Measurements from ENCODE around the gene RUVBL2.
"Not testable (repeated sequence)": the region's sequence is repeated elsewhere in the genome, so short reads cannot be mapped to it uniquely, and the experiment has no call there.

Gene RUVBL2

GRCh38 chr19:49018388-49019241 is 24.9 kb downstream of the RUVBL2 start:
- not testable (repeated sequence) for DNase-seq

GRCh38 chr19:49019242-49019932 is 25.7 kb downstream of the RUVBL2 start:
- DNase-seq: peak; percentile 50 to 70

DNA sequence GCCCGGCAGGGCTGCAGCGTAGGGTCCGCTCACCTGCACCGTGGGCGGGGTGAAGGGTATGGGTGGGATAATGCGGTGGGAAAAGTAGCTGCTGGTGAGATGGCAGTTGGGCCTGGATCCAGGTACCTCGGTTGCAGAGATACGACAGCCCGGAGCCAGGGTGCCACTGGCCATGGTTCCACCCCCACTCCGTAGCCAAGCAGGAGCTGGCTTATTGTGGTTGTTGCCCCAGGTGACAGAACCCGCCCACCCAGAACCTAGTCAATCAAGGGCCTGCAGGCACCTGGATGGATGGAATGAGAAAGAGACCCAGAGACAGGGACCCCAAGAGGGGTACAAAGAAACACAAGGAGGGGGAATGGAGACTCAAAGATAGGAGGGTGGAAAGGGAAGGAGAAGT is 26.7 kb downstream of the RUVBL2 start:
- DNase-seq: no peak

- no peak for DNase-seq
Observed at GRCh38 chr19:49020931-49021895, 27.5 kb downstream of the RUVBL2 start.

DNA sequence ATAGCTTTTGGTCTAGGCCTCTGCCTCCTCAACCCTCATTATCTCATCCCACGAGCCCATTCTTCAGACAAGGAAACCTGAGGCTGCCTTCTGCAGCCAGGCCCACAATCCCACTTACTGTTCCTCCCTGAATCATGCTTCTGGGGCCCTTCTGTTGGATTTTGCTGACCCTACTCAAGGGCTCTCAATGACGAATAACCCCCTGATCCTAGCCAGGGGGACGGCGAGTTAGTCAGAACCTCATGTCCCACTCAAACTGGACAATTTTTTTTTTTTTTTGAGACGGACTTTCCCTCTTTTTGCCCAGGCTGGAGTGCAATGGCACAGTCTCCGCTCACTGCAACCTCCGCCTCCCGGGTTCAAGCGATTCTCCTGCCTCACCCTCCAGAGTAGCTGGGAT is 28.4 kb downstream of the RUVBL2 start:
- DNase-seq: no peak

- DNase-seq: not testable (repeated sequence)
Observed at GRCh38 chr19:49024233-49024632, 30.5 kb downstream of the RUVBL2 start, which contains the start of gene CGB3. Gene CGB3, minus strand, starts transcription at chr19:49024333. Its CDS starts 362 bp downstream, at chr19:49023971.

- not testable (repeated sequence) for DNase-seq
Observed at GRCh38 chr19:49025088-49025487, 31.4 kb downstream of the RUVBL2 start.

- not testable (repeated sequence) for DNase-seq
Observed at GRCh38 chr19:49025599-49025998, 31.9 kb downstream of the RUVBL2 start.

DNA sequence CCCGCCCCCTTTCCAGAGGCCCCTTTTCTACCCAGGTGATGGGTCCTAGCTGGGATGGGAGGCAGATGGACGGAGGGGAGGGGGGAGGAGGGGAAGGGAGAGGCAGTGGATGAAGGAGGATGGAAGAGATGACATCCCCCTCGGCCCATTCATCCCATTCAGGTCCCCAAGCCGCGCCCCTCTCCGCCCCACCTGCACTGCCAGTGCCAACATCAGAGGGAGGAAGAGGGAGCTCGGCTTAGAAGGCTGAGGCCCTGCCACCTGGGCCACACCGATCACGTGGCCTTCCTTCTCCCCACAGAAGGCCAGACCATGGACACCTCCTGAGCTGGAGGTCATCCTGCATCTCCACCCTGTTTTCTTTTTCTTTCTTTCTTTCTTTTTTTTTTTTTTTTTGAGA is 35.0 kb downstream of the RUVBL2 start:
- not testable (repeated sequence) for DNase-seq

DNA sequence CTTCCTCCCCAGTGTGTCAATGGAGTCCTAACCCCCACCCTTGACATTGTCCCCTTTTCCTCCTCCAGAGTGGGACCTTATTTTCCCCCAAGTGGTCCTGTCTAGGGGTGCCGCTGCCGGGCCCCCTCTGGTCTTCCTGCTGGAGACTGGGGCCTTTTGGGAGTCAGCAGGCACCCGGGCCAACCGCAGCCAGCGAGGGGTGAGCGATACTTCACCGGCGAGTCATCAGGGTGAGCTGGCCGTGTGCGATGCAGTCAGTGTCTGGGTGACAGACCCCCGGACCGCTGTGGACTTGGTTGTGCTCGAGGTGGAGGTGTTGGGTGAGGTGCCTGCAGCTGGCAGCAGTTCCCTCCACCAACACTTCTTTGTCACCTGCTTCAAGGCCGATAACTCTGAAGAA is 36.1 kb downstream of the RUVBL2 start:
- not testable (repeated sequence) for DNase-seq

DNA sequence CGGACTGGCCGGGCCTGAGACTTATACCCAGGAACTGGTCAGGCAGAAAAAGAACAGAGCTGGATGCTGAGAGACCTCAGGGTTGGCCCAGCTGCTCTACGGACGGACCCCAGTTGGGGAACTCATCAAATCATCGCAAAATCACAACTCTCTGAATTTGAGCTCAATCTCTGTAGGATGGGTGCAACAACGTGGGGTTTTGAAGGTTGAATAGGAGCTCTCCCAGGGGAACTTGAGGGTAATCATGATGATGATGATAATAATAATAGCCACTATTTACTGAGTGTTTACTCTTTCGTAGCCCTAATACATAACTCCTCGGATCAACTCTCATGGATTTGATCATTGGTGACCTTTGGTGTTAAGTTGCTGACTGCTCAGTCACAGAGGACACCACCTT is 36.6 kb downstream of the RUVBL2 start:
- DNase-seq: not testable (repeated sequence)

- DNase-seq: not testable (repeated sequence)
Observed at GRCh38 chr19:49031642-49032301, 38.1 kb downstream of the RUVBL2 start, which contains the start of gene CGB2. Gene CGB2, plus strand, starts transcription at chr19:49031890. Its CDS starts 206 bp downstream, at chr19:49032096.

DNA sequence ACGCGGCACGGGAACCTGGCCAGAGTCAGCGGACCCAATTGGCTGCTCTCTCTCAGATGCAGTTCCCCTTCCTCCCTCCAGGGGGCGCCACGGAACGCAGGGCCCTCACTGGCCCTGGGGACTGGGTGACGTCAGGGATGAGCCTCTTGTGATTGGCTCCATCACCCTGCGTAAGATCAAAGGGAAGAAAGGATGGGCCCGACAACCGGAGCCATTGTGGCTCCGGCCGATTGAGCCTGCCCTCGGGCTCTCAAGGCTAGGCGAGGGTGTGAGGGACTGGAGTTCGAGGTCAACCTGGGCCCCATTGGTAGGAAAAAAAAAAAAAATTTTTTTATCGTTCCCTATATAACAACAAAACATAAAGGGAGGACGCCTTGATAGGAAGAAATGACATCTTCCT is 43.1 kb downstream of the RUVBL2 start, which contains the start of gene CGB1:
TSS of gene CGB1 (minus strand) at position 81 of the 400 bp plus-strand sequence. CDS start 184 bp downstream, outside the sequence.
- DNase-seq: not testable (repeated sequence)

- DNase-seq: not testable (repeated sequence)
Observed at GRCh38 chr19:49038111-49038510, 44.4 kb downstream of the RUVBL2 start.

- DNase-seq: not testable (repeated sequence)
Observed at GRCh38 chr19:49038557-49039276, 45.0 kb downstream of the RUVBL2 start.

DNA sequence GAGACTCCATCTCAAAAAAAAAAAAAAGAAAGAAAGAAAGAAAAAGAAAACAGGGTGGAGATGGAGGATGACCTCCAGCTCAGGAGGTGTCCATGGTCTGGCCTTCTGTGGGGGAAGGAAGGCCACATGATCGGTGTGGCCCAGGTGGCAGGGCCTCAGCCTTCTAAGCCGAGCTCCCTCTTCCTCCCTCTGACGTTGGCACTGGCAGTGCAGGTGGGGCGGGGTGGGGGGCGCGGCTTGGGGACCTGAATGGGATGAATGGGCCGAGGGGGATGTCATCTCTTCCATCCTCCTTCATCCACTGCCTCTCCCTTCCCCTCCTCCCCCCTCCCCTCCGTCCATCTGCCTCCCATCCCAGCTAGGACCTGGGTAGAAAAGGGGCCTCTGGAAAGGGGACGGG is 46.0 kb downstream of the RUVBL2 start:
- not testable (repeated sequence) for DNase-seq

- DNase-seq: no peak
Observed at GRCh38 chr19:49042177-49042576, 48.5 kb downstream of the RUVBL2 start.

- not testable (repeated sequence) for DNase-seq
Observed at GRCh38 chr19:49042666-49043065, 49.0 kb downstream of the RUVBL2 start.

GRCh38 chr19:49043548-49043947 is 49.9 kb downstream of the RUVBL2 start, which contains the start of gene CGB5:
Gene CGB5, plus strand, starts transcription at chr19:49043848. Its CDS starts 362 bp downstream, at chr19:49044210.
- DNase-seq: not testable (repeated sequence)

GRCh38 chr19:49049011-49049410 is 55.3 kb downstream of the RUVBL2 start, which contains the start of gene CGB8:
Gene CGB8, minus strand, starts transcription at chr19:49049111. Its CDS starts 372 bp downstream, at chr19:49048739.
- not testable (repeated sequence) for DNase-seq

- not testable (repeated sequence) for DNase-seq
Observed at GRCh38 chr19:49049834-49050233, 56.1 kb downstream of the RUVBL2 start.
